HG03135 (cell line): ENCODE measurements around the gene ZFP64.
"Not testable (repeated sequence)": the region's sequence is repeated elsewhere in the genome, so short reads cannot be mapped to it uniquely, and the experiment has no call there.

ENCODE experiments used
- ATAC-seq: cut with Tn5 transposase; IDR thresholded peaks from one replicate; pipeline ENCODE4 v1.9.1; 2021; ENCODE audit warnings: mild to moderate bottlenecking, moderate library complexity; ENCODE audit not compliant: unreplicated experiment

ZFP64 gene

GRCh38 chr20:52191132-52191915 lies at the start of gene ZFP64:
Gene ZFP64, minus strand, starts transcription at chr20:52191779. Its CDS starts 143 bp downstream, at chr20:52191636.
- ATAC-seq: peak; percentile 74

- no peak for ATAC-seq
Observed at GRCh38 chr20:52240802-52241201, 49.2 kb upstream of the ZFP64 start.

DNA sequence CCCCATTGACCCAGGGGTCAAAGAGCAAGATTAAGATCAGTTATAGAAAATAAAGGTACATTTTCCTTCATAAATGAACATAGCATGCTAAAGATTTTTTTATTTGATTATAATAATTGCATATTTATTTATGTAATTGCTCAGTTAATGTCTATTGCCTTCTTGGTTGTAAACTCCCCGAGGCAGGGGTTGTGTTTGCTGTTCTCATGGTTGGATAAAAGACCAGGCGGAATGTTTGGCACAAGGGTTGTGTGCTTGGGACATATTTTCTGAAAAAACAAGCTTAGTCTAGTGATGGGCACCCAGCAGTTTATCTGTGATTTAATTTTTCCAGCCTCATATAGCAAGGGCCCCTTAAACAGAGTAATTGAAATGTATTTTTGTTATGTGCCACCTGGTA lies 47.5 kb upstream of the ZFP64 start:
- no peak for ATAC-seq

- no peak for ATAC-seq
Observed at GRCh38 chr20:52236292-52236691, 44.7 kb upstream of the ZFP64 start.

DNA sequence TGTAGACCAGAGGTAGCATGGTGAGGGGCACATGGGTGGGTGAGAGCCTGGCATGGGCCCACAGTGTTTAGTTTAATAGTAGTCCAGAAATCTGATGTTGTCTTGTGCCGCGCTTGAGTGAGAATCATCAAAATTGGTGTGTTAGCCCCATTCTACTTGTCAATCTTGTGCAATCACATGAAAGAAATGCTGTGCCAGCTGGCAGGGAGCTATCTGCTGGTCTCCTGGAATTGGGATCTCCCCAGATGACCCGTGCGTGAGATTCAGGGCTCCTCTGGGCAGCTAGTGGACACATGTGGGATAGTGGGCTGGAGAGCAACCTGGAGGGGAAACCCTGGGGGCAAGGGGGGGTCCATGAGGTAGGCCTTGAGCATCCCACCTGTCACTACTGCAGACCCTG lies 43.5 kb upstream of the ZFP64 start:
- ATAC-seq: no peak

DNA sequence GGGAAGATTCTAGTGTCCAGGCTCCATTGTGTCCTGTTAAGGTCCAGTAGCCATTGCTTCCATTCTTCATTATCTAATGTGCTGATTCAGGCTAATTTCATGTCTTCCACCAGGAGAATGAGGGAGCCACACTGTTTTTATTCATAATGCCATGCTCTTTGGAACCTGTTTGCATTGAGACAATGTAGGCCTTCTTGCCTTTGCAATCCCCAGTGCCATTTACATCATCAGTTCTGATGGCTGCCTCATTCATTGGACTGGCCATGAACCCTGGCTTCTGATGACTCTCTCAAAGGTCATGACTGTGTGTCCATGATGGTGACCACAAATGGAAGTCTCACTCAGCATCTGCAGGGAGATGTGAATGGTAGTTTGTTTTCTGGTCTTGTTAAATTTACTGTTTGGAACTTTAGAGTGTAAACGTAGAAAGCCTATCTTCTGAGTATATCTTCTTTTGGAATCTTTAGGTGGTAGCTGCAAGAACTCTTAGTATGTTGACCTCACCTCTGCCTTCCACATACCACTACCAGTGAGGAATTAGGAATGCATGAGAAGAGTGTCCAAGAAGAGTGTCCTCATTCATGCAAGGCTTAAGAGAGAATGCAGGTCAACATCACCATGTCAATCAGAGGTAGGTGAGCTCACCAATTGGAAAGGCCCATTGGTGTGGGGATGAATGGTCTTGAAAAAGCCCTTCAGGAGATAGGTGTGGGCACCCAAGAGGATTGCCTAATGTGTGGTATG lies 42.9 kb upstream of the ZFP64 start:
- ATAC-seq: no peak

GRCh38 chr20:52231230-52231746 lies 39.7 kb upstream of the ZFP64 start:
- ATAC-seq: no peak

DNA sequence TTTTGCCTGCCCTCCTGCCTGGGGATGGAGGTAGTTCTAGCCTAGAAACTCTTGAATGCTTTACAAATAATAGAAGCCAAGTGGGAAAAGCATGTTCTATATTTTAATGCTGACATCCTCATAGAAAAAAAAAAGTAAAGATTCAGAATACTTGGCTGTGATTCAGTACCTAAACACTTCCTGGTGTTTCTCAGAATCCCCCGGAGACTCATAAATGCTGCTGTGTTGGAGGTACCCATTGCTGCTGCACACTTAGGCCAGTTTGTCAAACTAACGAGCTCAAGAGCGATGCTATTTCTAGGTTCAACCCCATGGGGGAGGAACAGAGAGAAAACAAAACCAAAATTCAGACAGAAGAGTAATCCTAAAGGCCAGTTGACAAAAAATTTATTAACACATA lies 38.8 kb upstream of the ZFP64 start:
- no peak for ATAC-seq

GRCh38 chr20:52229346-52229745 lies 37.8 kb upstream of the ZFP64 start:
- not testable (repeated sequence) for ATAC-seq

GRCh38 chr20:52226370-52226769 lies 34.8 kb upstream of the ZFP64 start:
- no peak for ATAC-seq

GRCh38 chr20:52224920-52225319 lies 33.3 kb upstream of the ZFP64 start:
- no peak for ATAC-seq

DNA sequence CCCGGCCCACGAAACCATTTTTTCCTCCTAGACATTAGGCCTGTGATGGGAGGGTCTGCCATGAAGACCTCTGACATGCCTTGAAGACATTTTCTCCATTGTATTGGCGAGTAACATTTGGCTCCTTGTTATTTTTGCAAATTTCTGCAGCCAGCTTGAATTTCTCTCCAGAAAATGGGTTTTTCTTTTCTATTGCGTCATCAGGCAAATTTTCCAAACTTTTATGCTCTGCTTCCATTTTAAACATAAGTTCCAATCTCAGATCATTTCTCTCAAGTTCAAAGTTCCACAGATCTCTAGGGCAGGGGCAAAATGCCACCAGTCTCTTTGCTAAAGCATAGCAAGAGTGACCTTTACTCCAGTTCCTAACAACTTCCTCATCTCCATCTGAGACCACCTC lies 29.8 kb upstream of the ZFP64 start:
- ATAC-seq: not testable (repeated sequence)

DNA sequence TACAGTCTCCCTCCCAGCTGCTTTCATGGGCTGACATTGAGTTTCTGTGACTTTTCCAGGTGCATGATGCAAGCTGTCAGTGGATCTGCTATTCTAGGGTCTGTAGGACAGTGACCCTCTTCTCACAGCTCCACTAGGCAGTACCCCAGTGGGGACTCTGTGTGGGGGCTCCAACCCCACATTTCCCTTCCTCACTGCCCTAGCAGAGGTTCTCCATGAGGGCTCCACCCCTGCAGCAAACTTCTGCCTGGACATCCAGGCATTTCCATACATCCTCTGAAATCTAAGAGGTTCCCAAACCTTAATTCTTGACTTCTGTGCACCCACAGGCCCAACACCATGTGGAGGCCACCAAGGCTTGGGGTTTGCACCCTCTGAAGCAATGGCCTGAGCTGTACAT lies 29.3 kb upstream of the ZFP64 start:
- ATAC-seq: not testable (repeated sequence)

- ATAC-seq: no peak
Observed at GRCh38 chr20:52219441-52219840, 27.9 kb upstream of the ZFP64 start.

GRCh38 chr20:52217689-52218395 lies 26.3 kb upstream of the ZFP64 start:
- no peak for ATAC-seq

- no peak for ATAC-seq
Observed at GRCh38 chr20:52213995-52214394, 22.4 kb upstream of the ZFP64 start.

GRCh38 chr20:52212943-52213342 lies 21.4 kb upstream of the ZFP64 start:
- no peak for ATAC-seq

DNA sequence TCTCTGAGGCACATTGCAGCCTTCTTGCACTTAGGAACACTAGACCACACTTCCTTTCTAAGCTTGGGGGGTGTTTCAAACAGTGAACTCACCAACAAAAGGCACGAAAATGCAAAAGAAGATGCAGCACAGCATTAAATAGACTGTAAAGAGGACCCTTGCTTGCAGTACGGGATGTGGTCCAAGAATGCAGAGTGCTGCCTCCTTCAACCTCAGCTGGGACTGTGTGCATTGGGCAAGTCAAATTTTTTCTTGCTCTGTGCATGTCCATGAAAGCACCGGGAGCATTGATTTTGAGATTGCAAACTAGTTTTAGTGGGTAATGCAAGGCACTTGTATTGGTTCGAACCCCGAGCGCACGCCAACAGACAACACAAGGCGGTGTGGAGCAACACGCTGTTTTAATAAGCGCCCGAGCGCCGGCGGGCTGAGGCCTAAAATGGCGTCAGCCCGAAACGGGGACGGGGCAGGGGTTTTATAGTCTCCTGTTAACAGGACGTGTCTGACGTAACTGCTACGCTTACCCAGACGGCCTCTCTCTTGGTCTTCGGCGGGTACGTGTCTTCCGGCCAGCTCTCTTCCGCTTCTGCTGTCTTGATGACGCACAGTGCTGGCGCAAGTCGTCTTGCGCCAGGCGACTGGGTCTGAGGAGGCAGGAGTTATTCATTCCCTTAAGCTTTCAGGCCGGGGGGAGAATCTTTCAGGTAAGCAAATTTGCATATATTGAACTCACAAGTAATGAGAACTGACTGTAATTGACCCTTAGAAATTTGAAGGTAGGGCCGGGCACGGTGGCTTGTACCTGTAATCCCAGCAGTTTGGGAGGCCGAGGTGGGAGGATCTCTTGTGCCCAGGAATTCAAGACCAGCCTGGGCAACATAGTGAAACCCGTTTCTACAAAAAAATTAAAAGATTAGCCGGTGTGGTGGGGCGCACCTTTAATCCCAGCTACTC lies 18.7 kb upstream of the ZFP64 start:
- no peak for ATAC-seq

GRCh38 chr20:52209154-52209571 lies 17.6 kb upstream of the ZFP64 start:
- no peak for ATAC-seq
